ENCODE results near the gene THSD4. TPM values are rescaled to one million over a fixed set of nuclear protein-coding genes. Genes with fewer than 3 reads are reported as not detected.

THSD4 gene
- polyA plus RNA-seq, 1 donor (not counting 4 experiments of a cell fraction or from before 2014, with no cell fraction given): 24.5 TPM

GRCh38 chr15:71830981-71831380 lies 715.7 kb downstream of the THSD4 start:
- Histone ChIP-seq H2AFZ (ENCODE audit: control insufficient read depth, low read length) (no peak overlapping the region), H3K4me2 (ENCODE audit: control insufficient read depth, extremely low read depth, insufficient read depth, low read depth, low read length) (no peak overlapping the region), H3K27ac (ENCODE audit: control insufficient read depth, insufficient read depth, low read length) (no peak overlapping the region), H4K20me1 (ENCODE audit: control insufficient read depth, extremely low read depth, insufficient read depth, low read length) (no peaks in the 10 kb centered on the region), H3K9me3 (ENCODE audit: control insufficient read depth, low read depth, low read length) (no peaks in the 10 kb centered on the region), H3K36me3 (ENCODE audit: control insufficient read depth in 2 of 2, extremely low read depth in 1 of 2, insufficient read depth in 2 of 2, low read length in 2 of 2) (peaks cover 5 to 16% of the 10 kb centered on the region in 2 experiments), H3K27me3 (ENCODE audit: control insufficient read depth, extremely low read depth, insufficient read depth, low read length) (no peaks in the 10 kb centered on the region), H3K9me1 (ENCODE audit: control insufficient read depth, extremely low read depth, insufficient read depth, low read length) (no peaks in the 10 kb centered on the region), H3K9ac (ENCODE audit: control insufficient read depth, extremely low read depth, insufficient read depth, low read length) (no peak overlapping the region), H3K4me3 (ENCODE audit: control insufficient read depth in 2 of 3, extremely low read depth in 1 of 3, insufficient read depth in 2 of 3, low read depth in 1 of 3, low read length in 3 of 3) (no peak overlapping the region), H3K79me2 (ENCODE audit: control insufficient read depth, insufficient read depth, low read length) (no peaks in the 10 kb centered on the region), H3K4me1 (ENCODE audit: control insufficient read depth, extremely low read depth, insufficient read depth, low read length) (no peaks in the 10 kb centered on the region)
- FAIRE-seq (no peak), DNase-seq (ENCODE audit: low read depth, low spot score) (no peak)
- TF ChIP-seq, protein P1, sequence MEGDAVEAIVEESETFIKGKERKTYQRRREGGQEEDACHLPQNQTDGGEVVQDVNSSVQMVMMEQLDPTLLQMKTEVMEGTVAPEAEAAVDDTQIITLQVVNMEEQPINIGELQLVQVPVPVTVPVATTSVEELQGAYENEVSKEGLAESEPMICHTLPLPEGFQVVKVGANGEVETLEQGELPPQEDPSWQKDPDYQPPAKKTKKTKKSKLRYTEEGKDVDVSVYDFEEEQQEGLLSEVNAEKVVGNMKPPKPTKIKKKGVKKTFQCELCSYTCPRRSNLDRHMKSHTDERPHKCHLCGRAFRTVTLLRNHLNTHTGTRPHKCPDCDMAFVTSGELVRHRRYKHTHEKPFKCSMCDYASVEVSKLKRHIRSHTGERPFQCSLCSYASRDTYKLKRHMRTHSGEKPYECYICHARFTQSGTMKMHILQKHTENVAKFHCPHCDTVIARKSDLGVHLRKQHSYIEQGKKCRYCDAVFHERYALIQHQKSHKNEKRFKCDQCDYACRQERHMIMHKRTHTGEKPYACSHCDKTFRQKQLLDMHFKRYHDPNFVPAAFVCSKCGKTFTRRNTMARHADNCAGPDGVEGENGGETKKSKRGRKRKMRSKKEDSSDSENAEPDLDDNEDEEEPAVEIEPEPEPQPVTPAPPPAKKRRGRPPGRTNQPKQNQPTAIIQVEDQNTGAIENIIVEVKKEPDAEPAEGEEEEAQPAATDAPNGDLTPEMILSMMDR (optimal IDR thresholded peaks at IDR 0.05 in 1 of 3, IDR thresholded peaks at IDR 0.05 in 1 of 3, conservative IDR thresholded peaks at IDR 0.05 in 1 of 3; ENCODE audit: extremely low read depth in 1 of 3, insufficient read depth in 2 of 3, low read length in 3 of 3): no peak
- no peak for TF ChIP-seq EZH2 (IDR thresholded peaks at IDR 0.05; ENCODE audit: low read length)
- dilution Hi-C loops (cut with MboI; ENCODE audit: extremely low pct_ligation_motif_present, low sequenced_read_pairs): no loop called here

Other genes starting within 250 kb of the THSD4 start
- 1.8 to 3.1 TPM (median 2.5 TPM) in 3 replicates for gene THAP10, start 223.0 kb upstream of the THSD4 start, polyA plus RNA-seq
- gene LRRC49, start 222.6 kb upstream of the THSD4 start, polyA plus RNA-seq: 7.1 to 9.9 TPM (median 7.9 TPM) in 3 replicates